NCI-H2196 (cell line): ENCODE data around the gene PDLIM5.

Source experiments
- DNase-seq: peaks from one replicate; lab custom pipeline; 2025; ENCODE audit not compliant: unreplicated experiment; lab: John Stamatoyannopoulos, UW

Gene PDLIM5

DNA sequence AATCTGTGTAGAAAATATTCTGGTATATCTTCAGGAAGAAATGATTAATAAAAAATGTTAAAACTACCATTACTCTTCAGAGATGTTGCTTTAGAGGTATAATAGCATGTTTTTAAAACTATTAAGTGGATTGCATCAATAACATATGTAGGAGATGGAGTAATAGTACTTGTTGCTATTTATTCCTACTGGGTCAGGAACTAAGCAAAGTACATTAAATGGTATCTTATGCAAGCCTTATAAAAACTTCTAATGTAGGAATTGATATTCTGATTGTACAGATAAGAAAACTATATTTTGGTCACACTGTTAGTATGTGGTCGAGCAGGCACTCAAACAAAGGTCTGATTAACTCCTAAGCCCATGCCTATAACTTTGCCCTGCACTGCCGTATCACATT, 31.4 kb upstream of the PDLIM5 start:
- no peak for DNase-seq

DNA sequence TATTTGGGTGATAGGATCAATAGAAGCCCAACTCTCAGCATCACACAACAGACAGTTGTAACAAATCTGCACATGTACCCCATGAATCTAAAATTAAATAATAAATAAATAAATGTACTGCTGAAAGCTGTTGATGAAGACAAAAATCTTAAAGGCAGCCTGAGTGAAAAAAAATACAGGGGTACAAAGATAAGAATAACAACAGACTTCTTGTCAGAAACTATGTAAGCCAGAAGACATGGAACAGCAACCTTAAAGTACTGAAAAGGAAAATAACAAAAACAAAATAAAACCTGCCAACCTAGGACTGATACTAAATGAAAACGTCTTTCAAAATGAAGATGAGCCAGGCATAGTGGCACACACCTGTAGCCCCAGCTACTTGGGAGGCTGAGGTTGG, 25.0 kb upstream of the PDLIM5 start:
- DNase-seq, result no peak

DNA sequence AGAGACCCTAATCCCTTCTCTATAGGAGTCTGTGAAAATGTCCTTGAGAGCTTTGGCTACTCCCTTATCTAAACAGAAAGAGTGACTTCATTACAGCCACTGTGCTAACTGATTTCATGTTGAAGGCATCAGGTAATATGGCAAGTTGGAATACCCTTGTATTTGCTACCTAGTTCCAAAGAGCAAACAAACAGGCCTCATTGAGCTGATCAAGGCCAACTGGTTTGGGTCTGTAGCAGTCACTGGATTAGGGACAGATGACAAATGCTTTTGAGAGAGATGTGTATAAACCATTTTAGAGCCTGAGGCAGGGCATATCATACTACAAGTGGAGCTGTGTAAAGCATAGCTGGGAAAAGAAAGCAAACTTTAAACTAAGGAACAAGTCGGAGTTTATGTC, 22.9 kb upstream of the PDLIM5 start:
- DNase-seq, result no peak

DNA sequence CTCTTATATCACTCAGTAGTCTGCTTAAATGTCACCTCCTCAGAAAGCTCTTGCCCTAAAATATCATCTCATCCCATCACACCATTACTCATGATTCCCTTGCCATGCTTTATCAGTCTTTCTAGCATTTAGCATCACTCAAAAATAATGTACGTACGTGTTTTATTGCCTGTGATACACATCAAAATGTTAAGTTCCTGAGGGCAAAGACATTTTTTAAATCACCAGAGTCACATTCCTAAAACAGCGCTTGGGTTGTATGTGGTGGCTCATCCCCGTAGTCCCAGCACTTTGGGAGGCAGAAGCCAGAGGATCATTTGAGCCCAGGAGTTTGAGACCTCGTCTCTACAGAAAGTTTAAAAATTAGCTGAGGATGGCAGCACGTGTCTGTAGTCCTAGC, 21.3 kb upstream of the PDLIM5 start:
- no peak for DNase-seq

DNA sequence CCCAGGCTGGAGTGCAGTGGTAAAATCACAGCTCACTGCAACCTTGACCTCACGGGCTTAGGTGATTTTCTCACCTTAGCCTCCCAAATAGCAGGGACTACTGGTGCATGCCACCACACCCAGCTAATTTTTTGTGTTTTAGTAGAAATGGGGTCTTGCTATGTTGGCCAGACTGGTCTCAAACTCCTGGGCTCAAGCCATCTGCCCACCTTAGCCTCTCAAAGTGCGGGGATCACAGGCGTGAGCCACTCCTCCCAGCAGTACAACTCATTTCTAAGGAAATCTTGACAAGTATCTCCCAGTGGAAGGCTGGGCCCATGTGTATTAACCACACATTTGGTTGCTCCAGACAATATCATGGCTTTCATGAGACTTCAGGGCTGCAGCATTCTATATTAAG, 20.4 kb upstream of the PDLIM5 start:
- no peak for DNase-seq

DNA sequence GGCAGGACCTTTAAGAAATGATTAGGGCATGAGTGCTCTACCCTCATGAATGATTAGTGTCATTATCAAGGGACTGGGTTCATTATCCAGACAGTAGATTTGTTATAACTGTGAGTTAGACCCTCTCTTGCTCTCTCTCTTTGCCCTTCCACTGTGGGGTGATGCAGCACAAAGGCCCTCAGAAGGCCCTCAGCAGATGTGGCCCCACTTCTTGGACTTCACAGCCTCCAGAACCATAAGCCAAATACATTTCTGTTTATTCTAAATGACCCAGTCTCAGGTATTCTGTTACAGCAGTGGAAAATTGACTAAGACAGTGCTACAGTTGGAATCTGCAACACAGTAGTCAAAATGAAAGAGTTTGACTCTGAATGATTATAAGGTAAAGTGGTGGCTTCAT, 17.2 kb upstream of the PDLIM5 start:
- DNase-seq, result no peak

DNA sequence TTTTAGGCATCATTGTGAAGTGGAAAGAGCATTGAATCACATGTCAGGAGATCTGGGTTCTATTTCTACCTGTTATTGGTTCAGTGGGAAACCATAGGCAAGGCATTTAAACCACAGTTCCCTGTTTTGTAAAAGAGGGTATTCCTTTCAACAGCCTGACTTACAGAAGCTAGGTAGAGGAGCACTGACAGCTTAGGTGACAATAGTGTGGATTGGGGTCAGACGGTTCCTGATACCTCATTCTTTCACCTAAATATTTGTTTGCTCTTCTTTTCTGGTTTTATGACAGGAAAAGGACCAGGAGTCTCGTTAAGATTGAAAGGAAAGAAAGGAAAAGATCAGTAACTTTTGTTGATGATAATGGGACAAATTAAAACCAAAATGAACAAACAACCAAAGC, 15.9 kb upstream of the PDLIM5 start:
- DNase-seq, result no peak

DNA sequence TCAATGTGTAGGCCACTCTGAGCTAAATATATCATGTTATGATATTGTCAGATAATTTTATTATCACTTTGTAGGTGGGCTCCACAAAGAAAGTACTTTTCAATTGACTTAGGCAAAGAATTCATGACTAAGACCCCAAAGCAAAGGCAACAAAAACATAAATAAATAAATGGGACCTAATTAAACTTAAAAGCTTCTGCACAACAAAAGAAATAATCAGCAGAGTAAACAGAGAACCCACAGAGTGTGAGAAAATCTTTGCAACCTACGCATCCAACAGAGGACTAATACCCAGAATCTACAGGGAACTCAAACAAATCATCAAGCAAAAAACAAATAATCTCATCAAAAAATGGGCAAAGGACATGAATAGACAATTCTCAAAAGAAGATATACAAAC, 15.2 kb upstream of the PDLIM5 start:
- no peak for DNase-seq

DNA sequence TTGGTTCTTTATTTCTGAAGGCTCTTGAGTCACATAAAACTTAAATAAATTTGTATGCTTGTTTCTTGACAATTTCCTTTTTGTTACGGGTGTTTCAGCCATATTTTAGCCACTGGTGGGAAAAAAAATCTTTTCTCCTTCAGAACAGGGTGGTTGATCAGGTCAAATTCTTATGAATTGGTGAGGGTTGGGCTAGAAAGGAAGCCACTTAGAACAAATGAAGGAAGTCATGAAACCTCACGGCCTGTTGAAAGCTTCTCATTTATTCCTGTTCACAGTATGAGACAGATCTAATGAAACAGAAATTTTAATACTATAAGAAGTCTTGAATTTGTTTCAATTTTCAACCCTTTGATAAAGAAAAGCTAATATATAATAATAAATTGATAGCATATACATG, 12.1 kb upstream of the PDLIM5 start:
- DNase-seq, result no peak

DNA sequence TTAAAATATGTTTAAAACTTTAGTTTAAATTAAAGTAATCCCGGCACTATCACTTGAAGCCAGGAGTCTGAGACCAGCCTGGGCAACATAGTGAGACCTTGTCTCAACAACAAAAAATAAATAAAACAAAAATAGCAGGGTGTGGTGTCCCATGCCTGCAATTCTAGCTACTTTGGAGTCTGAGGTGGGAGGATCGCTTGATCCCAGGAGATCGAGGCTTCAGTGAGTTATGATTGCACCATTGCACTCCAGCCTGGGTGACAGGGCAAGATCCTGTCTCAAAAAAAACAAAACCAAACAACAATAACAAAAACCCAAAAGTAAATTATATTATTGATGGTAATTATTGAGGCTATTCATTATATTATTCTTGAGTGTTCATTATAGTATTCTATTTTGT, 9.9 kb upstream of the PDLIM5 start:
- no peak for DNase-seq

DNA sequence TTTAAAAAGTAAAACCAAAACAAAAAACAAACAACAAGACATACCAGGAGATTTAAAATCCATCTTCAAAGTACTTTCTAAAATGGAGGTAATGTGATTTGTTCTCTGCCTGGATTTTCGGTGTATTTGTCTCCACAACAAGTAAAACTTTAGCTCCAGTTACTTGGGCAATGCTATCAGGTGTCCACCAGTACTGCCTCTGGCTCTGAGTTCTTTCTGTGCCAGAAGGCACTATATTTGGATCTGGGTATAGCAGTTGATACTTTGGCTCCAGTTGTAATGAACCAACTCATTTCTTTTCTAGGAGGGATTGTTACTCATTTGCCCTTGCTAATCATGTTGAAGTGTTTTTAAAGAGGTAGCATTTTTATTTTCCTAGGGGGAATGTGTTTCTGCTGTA, 9.5 kb upstream of the PDLIM5 start:
- no peak for DNase-seq

DNA sequence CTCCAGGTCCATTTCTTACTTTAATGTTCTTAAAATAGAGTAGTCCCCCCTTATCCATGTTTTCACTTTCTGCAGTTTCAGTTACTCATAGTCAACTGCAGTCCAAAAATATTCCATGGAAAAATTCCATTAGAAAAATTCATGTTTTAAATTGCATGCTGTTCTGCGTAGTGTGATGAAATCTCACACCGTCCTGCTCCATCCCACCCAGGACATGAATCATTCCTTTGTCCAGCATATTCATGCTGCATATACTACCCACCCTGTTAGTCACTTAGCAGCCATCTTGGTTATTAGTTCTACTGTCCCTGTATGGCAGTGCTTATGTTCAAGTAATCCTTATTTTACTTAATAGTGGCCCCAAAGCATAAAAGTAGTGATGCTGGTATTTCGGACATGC, 5.4 kb upstream of the PDLIM5 start:
- DNase-seq, result no peak

DNA sequence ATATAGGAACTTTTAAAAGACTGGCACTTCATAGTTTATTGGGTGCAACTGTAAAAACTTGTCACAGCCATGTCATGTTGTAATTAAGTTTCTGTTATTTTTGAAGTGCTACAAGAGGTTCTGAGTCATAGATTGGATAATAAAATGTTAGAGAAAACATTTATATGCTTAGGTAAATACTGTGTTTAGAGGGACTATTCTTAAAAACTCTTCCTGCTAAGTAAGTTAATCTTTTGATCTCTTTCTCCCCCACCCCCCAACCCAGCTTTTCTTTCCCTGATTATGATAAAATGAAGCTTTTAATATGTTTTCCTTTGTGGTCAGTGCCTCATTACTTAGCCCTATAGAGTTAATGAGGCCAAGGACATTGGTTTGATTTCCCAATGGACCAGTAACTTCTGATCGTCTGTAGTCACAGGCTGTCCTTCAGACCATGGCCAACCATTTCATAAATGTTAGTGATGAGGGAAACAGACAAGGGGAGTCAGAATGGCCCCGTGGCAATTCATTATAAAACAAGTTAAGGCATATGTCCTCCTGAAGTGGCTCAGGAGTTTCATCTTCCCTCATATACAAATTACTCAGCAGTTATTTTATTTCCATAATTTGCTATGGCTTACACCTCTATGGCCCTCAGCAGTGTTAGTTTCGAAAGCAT, 3.9 kb upstream of the PDLIM5 start:
- DNase-seq, result no peak

DNA sequence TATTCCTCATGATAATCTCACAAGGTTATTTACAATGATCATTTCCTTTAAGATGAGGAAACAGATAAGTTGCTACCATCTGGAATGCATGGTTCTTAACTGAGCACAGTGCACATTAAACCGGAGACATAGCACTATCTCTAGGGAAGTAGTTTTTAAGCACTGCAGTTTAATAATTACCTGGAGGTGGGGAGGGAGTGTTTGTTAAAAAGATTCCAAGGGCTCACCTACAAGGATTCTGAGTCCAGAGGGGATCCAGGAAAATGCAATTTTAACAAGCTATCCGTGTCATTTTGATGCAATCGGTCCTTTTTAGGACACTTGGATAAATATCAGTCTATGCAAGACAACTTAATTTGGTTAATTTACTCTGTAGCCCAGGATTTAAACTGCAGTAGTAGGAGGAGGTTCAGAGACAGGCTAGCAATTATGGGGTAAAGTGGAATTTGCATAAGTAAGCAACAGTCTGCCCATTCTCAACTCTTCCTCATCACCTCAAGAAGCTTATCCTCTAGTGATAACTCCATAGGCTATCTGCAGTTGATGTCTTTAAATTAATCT, 2.8 kb upstream of the PDLIM5 start:
- no peak for DNase-seq

DNA sequence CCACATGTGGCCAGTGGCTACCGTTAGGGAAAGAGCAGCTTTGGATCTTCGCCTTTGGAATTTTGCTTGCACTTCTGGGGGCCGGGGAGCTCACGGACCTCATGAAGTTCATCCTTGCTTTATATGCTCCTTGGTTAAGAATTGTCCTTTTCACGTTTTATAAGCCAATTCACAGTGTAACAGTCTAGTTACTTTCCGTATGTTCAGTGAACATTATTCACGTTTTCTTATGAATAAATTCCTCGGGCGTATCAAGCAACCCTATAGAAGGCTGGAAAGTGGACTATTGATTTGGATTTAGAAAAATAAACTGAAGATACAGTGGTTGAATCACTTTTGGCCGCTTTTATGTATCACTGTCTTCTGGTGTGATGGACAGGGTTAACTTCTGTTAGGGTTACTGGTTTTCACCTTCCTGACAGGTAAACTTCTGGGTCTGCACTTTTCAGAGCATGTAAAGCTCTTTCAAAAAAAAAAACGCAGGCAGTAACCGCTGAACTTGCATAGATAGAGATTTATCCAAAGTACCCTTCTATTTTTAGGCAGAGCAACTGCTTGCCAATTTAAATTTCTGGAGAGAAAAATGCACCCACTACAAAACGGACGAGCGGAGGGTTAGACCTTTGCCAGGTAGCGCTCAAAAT, 569 bp upstream of the PDLIM5 start:
- DNase-seq, result no peak

DNA sequence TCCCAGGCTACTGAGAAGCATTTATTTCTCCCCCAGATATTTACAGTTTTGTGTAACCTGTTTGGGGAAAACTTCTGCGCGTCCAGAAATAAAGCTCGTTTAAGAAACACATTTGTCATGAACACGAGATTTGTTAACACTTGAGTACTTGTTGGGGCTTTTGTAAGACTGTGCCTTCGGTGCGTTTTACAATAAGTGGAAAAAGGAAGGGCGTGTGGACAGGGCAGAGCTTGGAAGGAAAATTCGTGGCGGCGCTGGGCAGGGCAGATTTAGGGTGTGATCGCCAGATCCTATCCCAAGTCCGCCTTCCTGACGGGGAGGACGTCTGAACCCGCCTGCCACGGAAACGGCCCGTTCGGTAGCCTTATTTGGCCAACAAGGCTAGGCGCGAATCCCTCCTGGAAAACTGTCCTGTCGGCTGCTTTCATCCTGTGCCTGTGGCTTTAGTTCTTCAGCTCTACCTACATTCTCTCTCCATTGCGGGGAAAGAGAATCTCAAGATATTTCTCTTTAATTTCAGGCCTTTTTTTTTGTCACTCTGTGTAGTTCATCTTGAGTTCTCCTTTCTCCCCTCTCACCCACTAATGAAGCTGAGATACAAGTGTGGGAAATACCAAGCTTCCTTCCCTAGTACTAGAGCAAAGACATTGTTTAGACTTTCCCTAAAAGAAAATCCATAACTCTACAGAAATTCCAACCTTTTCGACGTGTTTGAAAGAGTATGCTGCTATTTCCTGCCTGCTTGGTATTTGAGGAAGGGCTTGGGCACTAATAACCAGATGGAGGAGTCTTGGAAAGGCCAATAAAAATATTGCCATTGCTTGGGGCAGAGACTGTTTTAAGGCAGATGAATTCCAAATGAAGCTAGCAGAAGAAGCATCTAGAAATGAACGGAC, 982 bp downstream of the PDLIM5 start:
- DNase-seq, result no peak

DNA sequence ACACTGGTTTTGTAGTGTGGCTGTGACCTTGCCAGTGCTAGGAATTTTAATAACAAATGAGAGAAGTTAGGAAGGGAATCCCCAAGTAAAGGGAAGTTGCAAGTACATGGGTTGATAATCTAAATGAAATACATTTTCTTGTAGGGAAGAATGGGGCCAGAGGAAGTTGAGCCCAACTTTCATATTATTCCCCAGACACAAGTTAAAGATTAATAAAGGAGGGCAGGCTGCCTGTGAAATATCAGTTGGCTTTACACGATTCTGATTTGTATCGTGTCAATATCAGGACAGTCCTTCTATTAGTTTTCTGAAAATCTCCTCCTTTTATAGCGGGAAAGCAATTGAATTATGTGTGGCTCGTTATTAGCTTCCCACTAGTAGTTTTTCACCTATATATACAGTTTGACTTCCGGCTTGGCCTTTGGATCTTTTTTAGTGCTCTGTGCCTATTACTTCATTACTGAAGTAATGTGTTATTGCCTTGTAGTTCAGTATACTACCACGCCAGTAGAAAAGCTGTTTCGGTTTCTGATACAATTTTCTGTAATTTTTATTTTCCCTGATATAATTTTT, 1.7 kb downstream of the PDLIM5 start:
- no peak for DNase-seq

DNA sequence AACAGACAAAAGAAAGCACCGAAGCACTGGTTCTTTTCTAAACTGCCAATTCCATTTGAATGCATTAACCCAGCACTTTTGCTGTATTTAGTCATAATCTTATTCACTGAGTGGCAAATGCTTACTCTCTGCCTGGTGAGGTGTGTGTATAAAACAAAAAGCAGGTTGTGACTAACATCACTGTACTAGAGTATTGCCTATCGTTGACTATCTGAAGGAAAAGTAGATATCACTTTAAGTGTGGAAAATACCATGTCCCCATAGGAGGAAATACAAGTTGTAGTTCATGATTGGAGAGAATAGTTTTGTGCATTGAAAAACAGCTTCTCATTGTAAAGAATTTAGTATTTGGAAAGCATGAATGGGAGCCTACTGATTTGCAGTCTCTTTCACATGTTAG, 2.7 kb downstream of the PDLIM5 start:
- DNase-seq, result no peak

DNA sequence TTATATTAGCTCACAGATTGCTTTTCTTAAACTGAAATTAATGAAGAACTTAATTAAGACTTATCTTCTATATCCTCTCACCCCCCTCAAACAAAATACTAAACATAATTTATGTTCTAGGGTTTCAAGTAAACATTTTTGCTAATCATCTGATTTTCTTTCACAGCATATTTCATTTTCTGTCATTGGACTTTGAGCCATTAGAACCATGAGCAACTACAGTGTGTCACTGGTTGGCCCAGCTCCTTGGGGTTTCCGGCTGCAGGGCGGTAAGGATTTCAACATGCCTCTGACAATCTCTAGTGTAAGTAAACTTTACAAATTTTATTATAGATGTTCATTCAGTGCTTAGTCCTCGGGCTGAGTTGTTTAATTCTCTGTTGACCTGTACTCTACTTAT, 3.3 kb downstream of the PDLIM5 start:
- no peak for DNase-seq

DNA sequence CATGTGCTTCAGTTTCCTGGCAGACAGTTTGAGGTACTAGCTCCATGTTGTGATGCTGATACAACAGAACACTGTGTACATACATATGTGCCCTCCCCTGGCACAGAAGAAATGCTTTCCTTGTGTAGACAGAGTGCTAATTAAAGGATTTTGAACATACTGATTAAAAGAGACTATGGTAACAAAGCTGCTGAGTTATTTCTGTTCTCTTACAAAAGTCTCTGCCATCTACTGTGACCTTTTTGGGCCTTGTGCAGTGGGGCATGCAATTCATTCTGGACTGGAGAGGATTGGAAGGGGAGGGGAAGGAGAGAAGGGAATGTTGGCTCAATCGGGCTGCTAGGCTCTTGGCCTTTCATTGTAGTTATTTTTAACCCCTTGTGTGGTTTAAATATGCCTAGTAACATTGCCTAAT, 6.0 kb downstream of the PDLIM5 start:
- DNase-seq, result no peak

DNA sequence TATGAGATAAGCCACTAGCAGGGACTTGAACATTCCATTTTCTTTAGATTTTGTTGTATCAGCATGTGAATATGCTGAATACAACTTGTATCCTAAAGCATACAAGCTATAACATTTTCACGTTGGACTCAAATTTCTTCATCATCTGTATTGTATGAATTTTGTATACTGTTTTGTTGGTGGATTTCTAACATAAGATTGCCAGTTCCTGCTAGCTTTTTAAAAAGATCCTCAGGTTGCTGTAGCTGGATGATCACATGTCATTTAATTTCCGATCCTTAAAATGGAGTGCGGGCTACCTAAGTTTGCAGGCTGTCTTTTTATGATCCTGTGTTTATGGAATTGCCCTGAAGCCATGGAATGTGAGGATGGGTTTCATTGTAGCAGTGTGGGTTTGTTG, 6.9 kb downstream of the PDLIM5 start:
- DNase-seq, result no peak
